Stimulated activated CD4-positive, alpha-beta T cell treated with anti-CD3 and anti-CD28 coated beads, TNF-alpha, amount 100 ng/mL, for 1 hour (primary cell): ENCODE results near the gene ZNF280B.
"Not testable (repeated sequence)": the region's sequence is repeated elsewhere in the genome, so short reads cannot be mapped to it uniquely, and the experiment has no call there.

Experiments
- DNase-seq, 3 donors: peaks; one replicate each; pipeline ENCODE4 v3.0.0-alpha.2; 2020; ENCODE audit warnings: low read depth in 3 of 3, low spot score in 1 of 3

The ZNF280B gene

DNA sequence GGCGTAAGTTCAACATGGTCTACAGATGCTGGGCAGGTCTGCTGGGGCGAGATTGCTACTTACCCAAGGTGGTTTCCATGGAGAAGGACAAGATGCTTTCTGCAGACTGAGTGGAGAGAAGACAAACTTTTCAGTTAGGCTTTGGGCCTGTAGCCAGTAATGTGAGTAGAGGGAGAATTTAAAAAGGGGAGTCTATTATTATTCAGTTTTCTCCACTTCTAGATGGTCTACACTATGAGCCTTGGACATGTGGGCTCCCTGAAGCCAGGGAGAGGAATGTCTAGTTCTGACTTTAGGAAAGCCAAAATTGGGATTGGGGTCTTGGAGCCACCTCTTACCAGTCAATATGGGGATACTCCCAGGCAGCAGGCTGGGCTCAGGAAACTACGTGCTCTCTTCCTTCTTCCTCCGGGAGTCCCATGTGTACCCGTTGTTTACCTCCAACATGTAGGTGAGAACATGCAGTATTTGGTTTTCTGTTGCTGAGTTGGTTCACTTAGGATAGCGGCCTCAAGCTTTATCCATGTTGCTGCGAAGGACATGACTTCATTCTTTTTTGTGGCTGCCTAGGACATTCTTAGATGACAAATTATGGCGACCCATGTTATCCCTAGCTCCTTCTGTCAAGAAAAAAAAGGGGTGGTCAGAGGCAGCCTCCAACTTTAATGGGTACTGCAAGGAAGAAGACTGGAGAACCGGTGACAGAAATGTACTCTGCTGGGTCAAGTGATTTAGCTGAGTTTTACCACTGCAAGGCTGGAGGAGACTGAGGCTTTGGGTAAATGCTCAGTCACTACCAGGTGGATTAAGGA is 26.3 kb upstream of the ZNF280B start:
- no peak for DNase-seq

DNA sequence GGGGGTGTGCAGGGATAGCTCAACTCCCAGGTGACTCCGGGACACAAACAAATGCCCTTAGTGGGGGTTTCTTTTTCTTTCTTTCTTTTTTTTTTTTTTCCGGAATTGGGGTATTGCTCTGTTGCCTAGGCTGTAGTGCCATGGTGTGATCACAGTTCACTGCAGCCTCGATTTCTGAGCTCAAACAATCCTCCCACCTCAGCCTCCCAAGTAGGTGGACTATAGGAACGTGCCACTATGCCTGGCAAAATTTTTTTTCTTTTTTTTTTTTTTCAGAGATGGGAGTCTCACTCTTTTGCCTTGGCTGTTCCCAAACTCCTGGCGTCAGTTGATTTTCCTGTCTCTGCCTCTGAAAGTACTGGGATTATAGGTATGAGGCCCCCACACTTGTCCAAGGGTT is 25.3 kb upstream of the ZNF280B start:
- no peak for DNase-seq

DNA sequence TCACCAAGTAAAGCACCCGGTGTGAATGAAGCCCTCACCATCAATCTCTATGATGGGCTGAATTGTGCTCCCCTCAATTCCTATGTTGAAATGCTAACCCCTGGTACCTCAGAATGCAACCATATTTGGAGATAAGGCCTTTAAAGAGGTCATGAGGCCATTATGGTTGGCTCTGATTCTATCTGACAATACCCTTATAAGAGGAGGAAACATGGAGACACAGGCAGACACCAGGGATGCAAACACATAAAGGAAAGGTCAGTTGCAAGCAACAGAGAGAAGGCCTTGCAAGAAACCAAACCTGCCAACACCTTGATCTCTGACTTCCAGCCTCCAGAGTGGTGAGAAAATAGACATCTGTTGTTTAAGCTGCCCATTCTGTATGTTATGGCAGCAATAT is 24.9 kb upstream of the ZNF280B start:
- DNase-seq, result no peak

DNA sequence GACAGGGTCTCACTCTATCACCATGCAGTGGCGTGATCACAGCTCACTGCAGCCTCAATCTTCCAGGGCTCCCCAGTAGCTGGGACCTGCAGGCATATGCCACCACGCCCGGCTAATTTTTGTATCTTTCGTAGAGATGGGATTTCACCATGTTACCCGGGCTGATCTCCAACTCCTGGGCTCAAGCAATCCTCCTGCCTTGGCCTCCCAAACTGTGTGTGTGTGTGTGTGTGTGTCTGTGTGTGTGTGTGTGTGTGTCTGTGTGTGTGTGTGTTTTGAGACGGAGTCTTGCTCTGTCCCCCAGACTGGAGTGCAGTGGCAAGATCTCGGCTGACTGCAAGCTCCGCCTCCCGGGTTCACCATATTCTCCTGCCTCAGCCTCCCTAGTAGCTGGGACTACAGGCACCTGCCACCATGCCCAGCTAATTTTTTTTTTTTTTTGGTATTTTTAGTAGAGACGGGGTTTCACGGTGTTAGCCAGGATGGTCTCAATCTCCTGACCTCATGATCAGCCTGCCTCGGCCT is 24.1 kb upstream of the ZNF280B start:
- not testable (repeated sequence) for DNase-seq

DNA sequence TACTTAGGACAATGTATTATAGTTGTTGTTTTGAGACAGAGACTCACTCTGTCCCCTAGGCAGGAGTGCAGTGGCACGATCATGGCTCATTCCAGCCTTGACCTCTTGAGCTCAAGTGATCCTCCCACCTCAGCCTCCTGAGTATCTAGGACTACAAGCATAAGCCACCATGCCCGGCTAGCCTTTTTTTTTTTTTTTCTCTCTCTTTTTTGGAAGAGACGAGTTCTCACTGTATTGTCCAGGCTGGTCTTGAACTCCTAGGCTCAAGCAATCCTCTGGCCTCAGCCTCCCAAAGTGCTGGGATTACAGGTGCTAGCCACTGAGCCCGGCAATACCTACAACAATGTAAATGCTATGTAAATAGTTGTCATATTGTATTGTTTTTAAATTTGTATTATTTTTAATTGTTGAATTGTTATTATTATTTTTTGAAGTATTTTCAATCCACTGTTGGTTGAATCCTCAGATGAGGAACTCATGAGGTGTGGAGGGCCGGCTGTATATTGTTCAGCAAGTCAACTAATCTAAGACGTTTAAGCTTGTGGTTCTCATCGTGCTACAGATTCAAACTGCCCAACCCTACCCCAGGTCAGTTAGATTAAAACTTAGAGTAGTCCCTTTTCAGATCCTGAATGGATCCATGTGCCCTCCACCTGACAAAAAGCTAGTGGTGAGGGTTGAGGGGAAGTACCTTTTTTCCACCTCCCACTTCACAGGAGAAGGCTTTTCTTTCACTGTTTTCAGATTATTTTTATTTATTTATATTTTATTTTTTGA is 23.4 kb upstream of the ZNF280B start:
- no peak for DNase-seq

DNA sequence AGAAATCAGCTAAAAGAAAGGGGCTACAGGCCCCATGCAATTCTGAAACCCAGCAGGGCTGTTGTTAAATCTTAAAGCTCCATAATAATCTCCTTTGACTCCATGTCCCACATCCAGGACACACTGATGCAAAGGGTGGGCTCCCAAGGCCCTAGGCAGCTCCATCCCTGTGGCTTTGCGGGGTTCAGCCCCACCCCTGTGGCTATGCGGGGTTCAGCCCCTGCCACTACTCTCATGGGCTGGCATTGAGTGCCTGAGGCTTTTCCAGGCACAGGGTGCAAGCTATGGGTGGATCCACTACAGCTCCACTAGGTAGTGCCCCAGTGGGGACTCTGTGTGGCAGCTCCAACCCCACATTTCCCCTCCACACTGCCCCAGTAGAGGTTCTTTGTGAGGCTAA is 20.2 kb upstream of the ZNF280B start:
- no peak for DNase-seq

DNA sequence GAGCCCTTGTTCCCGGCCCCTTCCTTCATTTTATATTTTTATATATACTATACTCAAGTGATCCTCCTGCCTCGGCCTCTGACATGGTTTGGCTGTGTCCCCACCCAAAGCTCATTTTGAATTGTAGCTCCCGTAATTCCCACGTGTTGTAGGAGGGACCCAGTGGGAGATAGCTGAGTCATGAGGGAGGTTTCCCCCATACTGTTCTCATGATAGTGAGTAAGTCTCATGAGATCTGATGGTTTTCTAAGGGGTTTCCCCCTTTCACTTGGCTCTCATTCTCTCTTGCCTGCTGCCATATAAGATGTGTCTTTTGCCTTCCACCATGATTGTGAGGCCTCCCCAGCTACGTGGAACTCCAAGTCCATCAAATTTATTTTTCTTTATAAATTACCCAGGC is 18.8 kb upstream of the ZNF280B start:
- no peak for DNase-seq

DNA sequence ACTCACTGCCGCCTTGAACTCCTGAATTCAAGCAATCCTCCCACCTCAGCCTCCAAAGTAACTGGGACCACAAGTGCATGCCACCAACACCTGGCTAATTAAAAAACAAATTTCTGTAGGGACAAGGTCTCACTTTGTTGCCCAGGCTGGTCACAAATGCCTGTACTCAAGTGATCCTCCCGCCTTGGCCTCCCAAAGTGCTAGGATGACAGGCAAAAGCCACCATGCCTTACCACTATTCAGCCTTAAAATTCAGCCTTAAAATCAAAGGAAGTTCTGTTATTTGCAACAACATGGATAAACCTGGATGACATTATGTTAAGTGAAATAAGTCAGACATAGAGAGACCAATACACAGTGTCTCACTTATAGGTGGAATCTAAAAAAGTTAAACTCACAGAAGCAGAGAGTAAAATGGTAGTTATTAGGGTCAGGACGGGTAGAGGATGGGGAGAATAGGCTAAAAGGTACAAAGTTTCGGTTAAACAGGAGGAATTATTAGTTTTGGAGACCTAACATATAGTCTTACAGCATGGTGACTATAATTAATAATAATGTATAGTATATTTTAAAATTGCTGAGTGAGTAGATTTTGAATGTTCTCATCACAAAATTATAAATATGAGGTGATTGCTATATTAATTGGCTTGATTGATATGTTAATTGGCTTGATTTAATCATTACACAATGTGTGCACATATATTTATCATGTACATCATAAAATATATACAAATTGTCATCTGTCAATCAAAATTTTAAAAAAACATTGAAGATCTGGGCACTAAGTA is 17.8 kb upstream of the ZNF280B start:
- DNase-seq, result no peak

DNA sequence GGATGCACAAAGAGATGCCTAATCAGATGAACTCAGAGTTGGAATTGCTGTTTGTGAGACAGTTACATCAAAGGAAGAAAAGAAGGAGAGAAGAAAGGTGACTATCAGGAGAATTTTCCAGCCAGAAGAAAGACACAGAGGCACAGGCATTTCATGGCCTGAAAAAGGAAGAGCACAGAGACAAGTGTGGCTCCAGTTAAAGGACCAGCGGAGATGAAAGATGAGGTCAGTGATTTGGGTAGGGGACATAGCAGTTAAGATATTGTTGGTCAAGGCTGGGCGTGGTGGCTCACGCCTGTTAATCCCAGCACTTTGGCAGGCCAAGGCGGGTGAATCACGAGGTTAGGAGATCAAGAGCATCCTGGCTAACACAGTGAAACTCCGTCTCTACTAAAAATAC is 15.0 kb upstream of the ZNF280B start:
- no peak for DNase-seq

DNA sequence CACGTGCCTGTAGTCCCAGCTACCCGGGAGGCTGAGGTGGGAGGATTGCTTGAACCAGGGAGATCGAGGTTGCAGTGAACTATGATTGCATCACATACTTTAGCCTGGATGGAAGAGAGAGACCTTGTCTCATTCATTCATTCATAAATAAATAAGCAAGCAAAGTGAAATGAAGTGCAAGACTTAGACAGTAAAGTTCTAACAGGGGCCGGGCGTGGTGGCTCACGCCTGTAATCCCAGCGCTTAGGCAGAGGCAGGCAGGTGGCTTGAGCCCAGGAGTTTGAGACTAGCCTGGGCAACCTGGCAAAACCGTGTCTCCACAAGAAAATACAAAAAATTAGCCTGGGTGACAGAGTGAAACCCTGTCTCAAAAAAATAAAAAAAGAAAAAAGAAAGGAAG is 13.1 kb upstream of the ZNF280B start:
- no peak for DNase-seq

DNA sequence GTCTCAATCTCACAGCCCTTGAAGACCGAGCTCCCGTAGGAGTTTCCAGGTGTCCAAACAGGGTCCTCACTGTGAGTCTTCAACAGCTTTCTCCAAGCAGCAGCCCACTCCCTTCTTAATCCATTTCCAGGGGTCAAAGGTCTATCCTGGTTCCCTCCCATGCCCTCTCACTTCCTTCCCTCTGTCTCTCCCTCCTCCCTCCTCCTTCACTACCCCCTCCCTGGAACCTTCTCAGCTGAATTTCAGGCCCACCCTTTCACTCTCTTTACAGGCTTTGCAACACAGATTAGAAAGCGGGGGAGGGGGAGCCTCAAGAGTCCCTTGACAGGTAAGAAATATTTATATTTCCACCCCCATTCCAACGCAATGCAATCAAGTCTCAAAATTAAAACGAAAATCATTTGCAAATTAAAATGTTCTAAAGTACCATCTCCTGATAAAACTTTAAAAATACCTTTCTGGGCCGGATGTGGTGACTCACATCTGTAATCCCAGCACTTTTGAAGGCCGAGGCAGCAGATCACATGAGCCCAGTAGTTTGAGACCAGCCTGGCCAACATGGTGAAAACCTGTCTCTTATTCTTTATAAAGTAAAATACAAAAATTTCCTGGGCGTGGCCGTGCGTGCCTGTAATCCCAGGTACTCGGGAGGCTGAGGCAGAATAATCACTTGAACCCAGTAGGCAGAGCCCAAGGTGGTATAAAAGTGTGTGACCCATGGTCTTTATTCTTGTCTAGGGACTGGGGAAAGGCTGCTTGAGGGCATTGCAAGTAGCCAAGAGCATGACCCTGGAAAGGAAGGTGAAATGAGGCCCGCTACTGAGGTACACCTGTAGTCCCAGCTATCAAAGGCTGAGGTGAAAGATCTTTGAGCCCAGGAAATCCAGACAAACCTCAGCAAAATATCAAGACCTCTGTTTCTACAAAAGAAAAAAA is 12.4 kb upstream of the ZNF280B start:
- no peak for DNase-seq

DNA sequence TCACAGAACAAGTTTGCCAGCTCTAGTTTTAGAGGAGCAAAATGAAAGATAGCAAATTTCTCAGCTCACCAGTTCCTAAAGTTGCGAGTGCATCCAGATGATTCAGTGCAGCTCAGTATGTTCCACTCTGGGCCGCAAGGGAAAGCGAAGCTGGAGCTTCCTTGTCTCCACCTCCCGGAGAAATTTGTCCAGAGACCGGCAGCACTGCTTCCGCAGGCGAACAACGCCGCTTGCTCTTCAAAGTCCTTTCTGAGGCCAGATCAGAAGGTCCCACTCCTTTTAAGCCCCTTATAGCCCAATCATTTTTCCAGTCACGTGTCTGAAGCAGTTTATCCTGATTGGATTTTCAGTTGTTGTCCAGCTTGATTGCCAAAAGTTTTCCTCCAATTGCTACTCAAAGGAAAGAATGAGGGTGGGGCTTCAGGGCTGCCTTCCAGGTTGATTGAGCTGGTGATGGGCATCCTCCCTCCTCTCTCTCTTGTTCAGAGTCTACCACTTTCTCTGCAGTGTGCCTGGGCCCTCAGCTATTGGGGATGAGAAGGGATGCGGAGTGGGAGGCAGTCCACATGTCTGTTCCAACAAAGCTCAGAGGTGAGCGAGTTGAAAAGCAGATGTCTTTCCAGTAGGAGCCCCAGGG is 11.6 kb upstream of the ZNF280B start, which contains the start of gene ZNF280A:
ZNF280A (minus strand) TSS at position 251 of the 637 bp plus-strand sequence. CDS start 4,640 bp downstream, outside the sequence.
- DNase-seq, result no peak

DNA sequence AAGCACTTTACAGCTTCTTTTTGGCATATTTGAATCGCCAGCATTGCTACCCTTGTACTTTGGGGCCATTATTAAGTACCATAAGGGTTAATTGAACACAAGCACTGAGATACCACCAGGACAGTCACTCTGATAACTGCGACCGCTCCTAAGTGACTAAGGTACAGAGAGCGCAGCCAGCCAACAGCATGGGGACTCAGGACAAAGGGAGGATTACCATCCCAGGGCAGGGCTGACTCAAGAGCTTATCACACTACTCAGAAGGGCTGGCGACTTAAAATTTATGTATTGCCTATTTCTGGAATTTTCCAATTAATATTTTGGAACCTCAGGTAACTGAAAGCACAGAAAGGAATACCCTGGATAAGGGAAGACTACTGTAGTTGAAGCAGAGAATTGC is 11.0 kb upstream of the ZNF280B start:
- no peak for DNase-seq

DNA sequence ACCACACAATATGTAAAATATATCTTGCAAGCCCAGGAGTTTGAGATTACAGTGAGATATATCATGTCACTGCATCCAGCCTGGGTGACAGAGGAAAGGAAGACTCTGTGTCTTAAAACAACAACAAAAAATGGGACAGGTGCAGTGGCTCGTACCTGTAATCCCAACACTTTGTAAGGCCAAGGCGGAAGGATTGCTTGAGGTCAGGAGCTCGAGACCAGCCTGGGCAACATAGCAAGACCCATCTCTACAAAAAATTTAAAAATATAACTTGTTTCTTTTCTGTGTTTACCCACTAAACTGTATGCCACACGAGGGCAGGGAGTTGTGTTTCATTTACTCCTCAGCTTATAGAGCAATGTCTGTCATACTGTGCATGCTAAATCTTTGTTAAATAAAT is 8.4 kb upstream of the ZNF280B start:
- DNase-seq, result no peak

DNA sequence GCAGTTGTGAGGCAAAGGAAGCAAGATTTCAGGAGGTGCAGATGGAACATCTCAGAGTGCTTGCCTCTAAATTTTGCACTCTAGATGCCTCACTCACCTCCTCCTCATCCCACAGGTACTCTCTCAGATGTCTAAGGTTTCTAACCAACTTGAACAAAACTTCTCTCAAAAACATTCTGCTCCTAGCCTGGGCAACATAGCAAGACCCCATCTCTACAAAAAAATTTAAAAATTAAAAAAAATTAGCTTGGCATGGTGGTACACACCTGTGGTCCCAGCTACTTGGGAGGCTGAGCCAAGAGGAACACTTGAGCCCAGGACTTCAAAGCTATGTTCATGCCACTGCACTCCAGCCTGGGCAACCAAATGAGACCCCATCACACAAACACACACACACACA is 7.3 kb upstream of the ZNF280B start:
- no peak for DNase-seq

DNA sequence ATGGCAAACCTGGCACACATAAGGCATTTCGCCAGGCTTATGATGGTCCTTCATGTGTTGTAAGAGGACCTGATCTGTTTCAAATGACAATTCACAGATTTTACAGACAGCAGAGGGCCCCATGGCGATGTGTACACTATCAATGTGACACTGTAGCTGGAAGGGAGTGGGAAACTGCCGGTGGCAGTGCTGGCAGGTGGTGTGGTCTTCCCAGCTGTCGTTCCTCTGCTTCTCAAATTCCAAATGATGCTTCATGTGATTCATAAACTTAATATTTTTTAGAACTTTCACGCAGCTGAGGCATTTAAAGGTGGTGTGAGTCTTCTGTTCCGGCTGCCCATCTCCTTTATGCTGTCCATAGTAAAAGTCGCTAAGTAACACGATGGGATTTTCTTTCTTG is 5.9 kb upstream of the ZNF280B start:
- not testable (repeated sequence) for DNase-seq

DNA sequence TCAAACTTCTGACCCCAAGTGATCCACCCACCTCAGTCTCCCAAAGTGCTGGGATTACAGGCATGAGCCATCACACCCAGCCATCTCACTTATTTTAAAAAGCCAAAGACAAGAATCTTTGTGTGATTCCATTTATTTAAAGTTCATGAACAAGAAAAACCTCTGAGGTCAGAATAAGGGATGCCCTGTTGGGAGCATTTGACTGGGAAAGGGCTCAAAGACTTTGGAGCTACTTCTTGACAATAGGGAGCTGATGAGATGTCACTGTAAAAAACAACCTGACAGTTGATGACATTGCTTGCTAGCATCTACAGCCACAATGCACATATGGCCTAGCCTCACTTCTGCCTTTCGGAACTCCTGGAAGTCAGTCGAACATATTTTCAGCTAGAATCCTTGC is 5.1 kb upstream of the ZNF280B start:
- DNase-seq, result no peak

DNA sequence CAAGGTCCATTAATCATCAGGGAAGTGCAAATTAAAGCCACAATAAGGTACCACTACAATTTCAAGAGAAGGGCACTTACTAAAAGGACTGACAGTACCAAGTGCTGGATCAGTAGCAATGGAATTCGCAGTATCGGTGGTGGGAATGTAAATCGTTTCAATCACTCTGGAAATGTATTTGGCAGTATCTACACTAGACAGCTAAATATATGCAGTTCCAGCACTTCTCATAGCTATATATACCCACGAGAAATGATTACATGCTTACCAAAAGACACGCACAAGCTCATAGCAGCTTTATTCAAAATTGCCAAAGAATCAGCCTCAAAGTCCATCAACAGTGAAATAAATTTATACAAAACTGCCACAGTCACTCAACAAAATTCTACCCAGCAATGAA is 4.4 kb upstream of the ZNF280B start:
- DNase-seq, result no peak

DNA sequence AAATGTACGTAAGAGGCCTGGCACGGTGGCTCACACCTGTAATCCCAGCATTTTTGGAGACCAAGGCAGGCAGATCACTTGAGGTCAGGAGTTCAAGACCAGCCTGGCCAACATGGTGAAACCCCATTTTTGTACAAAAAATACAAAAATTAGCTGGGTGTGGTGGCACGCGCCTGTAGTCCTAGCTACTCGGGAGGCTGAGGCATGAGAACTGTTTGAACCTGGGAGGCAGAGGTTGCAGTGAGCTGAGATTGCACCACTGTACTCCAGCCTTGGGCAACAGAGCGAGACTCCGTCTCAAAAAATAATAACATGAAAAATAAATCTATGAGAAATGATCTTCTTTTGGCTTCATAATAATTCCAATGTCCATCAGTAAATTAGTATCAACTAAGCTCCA is 2.3 kb upstream of the ZNF280B start:
- DNase-seq, result not testable (repeated sequence)

DNA sequence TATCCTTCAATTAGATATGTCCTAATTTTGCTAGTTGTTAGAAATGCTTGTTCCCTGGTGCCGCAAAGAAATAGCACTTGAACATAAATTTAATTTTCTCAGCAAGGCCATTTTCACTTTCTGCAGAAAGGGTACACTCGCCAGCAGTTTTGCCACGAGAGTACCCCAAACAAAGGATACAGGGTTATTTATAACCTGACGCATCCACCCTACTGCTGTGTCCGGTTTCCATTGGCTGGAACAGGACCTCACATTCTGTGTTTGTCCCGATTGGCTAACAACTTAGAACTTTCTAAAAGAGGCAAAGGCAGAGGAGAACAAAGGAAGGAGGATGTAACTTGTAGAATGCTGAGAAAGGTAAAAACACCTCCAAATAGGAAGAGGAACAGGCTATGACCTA is 1.4 kb upstream of the ZNF280B start:
- DNase-seq, result not testable (repeated sequence)
